HepG2 (cell line): ENCODE results near the gene DHCR7. TPM values are rescaled to one million over a fixed set of nuclear protein-coding genes. Genes with fewer than 3 reads are reported as not detected.

Experiments
- ATAC-seq: fragments of 200-7000 bp; cut with Tn5 transposase; 3 replicates; pipeline ENCODE4 v1.9.1; 2020; ENCODE audit warnings: mild to moderate bottlenecking, moderate library complexity
- BruUV-seq: library from RNA; stranded (reverse); fragments of 400-500 nt; replicated peaks from 2 replicates; lab custom pipeline; 2021; lab: Mats Ljungman, UMichigan
- CTCF ChIA-PET: fragments of 300-600 bp; formaldehyde crosslinking; extraction: SDS; loops from one replicate; lab custom pipeline; 2021; ENCODE audit warnings: low total read pairs, inconsistent platforms, low intra/inter-chr PET ratio; lab: Yijun Ruan, JAX
- POLR2A ChIA-PET: fragments of 350-600 bp; sonication (Branson Sonifier 250); formaldehyde crosslinking; loops from one replicate; lab custom pipeline; 2020; ENCODE audit warnings: antibody characterized with exemption, inconsistent platforms; lab: Yijun Ruan, JAX
- DNase-seq: peaks from one replicate; pipeline ENCODE4 v3.0.0-alpha.2; 2015; ENCODE audit warnings: low spot score
- FAIRE-seq: peaks from 3 replicates; lab custom pipeline; 2011; peaks lifted over from hg19 to GRCh38; lab: Jason Lieb, UNC
- H2AFZ ChIP-seq: one replicate; pipeline ENCODE4 v1.6.1; 2011; ENCODE audit warnings: low read length, inconsistent platforms
- H3K27ac ChIP-seq: fragments of 300-600 bp; 3 replicates; pipeline ENCODE4 v1.8.0; 2011; ENCODE audit warnings: mixed run types, mild to moderate bottlenecking, mixed read lengths, low read length, inconsistent platforms; ENCODE audit not compliant: insufficient read depth; ENCODE audit errors: extremely low read length
- H3K27me3 ChIP-seq, 2 experiments: fragments of 200-600 bp in 1 of 2; 2 replicates in 1 of 2; 3 replicates in 1 of 2; pipeline versions ENCODE4 v1.6.0 to v1.8.0; 2011; ENCODE audit warnings: low read length in 2 of 2, mild to moderate bottlenecking in 2 of 2, moderate library complexity in 2 of 2, inconsistent platforms in 1 of 2; ENCODE audit not compliant: insufficient read depth in 2 of 2, control insufficient read depth in 1 of 2
- H3K36me3 ChIP-seq, 2 experiments: fragments of 200-600 bp in 1 of 2; replicated peaks in 1 of 2; 2 replicates in 1 of 2; 3 replicates in 1 of 2; pipeline versions ENCODE4 v1.5.1 to v1.8.0; 2011; ENCODE audit warnings: low read length in 2 of 2, inconsistent platforms in 1 of 2; ENCODE audit not compliant: insufficient read depth in 2 of 2, control insufficient read depth in 1 of 2
- H3K4me1 ChIP-seq: 2 replicates; pipeline ENCODE4 v1.5.1; 2012; ENCODE audit warnings: low read length, inconsistent platforms; ENCODE audit not compliant: insufficient read depth
- H3K4me2 ChIP-seq: 2 replicates; pipeline ENCODE4 v1.6.0; 2011; ENCODE audit warnings: low read depth, low read length, inconsistent platforms
- H3K4me3 ChIP-seq, 3 experiments: fragments of 200-600 bp in 1 of 3; sonication (generic), shearing (Covaris generic) in 1 of 3; replicated peaks in 1 of 3; 2 replicates each; pipeline ENCODE4 v1.5.1; 2011 to 2016; ENCODE audit warnings: low read length in 3 of 3, inconsistent platforms in 2 of 3, low read depth in 2 of 3, mild to moderate bottlenecking in 2 of 3, control low read depth in 1 of 3, mixed read lengths in 1 of 3; ENCODE audit not compliant: insufficient read depth in 1 of 3
- H3K79me2 ChIP-seq: one replicate; pipeline ENCODE4 v1.6.1; 2011; ENCODE audit warnings: low read length, inconsistent platforms; ENCODE audit not compliant: insufficient read depth
- H3K9ac ChIP-seq: 2 replicates; pipeline ENCODE4 v1.6.0; 2011; ENCODE audit warnings: mild to moderate bottlenecking, low read depth, low read length, inconsistent platforms; ENCODE audit not compliant: insufficient read depth
- H3K9me3 ChIP-seq: 2 replicates; pipeline ENCODE4 v1.5.1; 2012; ENCODE audit warnings: mild to moderate bottlenecking, low read length
- H4K20me1 ChIP-seq: 2 replicates; pipeline ENCODE4 v1.6.0; 2011; ENCODE audit warnings: inconsistent platforms, mild to moderate bottlenecking, low read length, moderate library complexity; ENCODE audit not compliant: insufficient read depth
- FIP1L1 ChIP-seq: fragments of 200-400 bp; formaldehyde crosslinking; IDR thresholded peaks from 2 replicates; pipeline ENCODE4 v1.6.1; 2018; ENCODE audit warnings: low read depth, mild to moderate bottlenecking, low read length, moderate library complexity, borderline replicate concordance; ENCODE audit not compliant: insufficient read depth
- GATAD2A ChIP-seq: IDR thresholded peaks from 2 replicates; pipeline ENCODE4 v1.6.1; 2016
- MIER3 ChIP-seq: IDR thresholded peaks from 2 replicates; pipeline ENCODE4 v1.6.1; 2016; ENCODE audit warnings: missing compliant biosample characterization, borderline replicate concordance
- NKX3-1 ChIP-seq: sonication (generic); formaldehyde crosslinking; IDR thresholded peaks from 2 replicates; pipeline ENCODE4 v1.5.0; 2020; ENCODE audit warnings: missing genetic modification reagents
- PHF8 ChIP-seq: sonication (generic); formaldehyde crosslinking; IDR thresholded peaks from 2 replicates; pipeline ENCODE4 v1.5.0; 2020; ENCODE audit warnings: missing genetic modification reagents
- ZMYM3 ChIP-seq: sonication (generic); formaldehyde crosslinking; IDR thresholded peaks from 2 replicates; pipeline ENCODE4 v1.5.1; 2020; ENCODE audit warnings: mild to moderate bottlenecking, missing genetic modification reagents
- ZNF629 ChIP-seq: sonication (generic); formaldehyde crosslinking; conservative IDR thresholded peaks from 2 replicates; pipeline ENCODE4 v1.5.0; 2020; ENCODE audit warnings: missing genetic modification reagents
- ZNF761 ChIP-seq: sonication (generic); formaldehyde crosslinking; conservative IDR thresholded peaks from 2 replicates; pipeline ENCODE4 v1.4.0; 2020; ENCODE audit warnings: mild to moderate bottlenecking, missing genetic modification reagents
- WGBS: methylation state at CpG from one replicate; pipeline ENCODE4 v1.1.6; 2017; ENCODE audit warnings: low lambda C conversion rate; 5-methylcytosine and 5-hydroxymethylcytosine counted together
- in situ Hi-C: cut with HindIII; loops from 2 replicates; pipeline ENCODE4 v1.10.0; 2017; ENCODE audit warnings: low pct_unique_long_range_greater_than_20kb; ENCODE audit not compliant: extremely low pct_ligation_motif_present
- intact Hi-C: fragments of 100-400 bp; cut with micrococcal nuclease; formaldehyde crosslinking; loops from one replicate; pipeline ENCODE4 v1.10.0; 2022; ENCODE audit not compliant: unreplicated experiment
- polyA plus RNA-seq, 8 experiments: library from polyadenylated mRNA; depleted of rRNA in 3 of 8; stranded (reverse) in 7 of 8; unstranded in 1 of 8; fragments of >200 nt; fragmentation: Illumina TruSeq in 4 of 8; extraction: Trizol in 4 of 8; gene quantifications; 2 replicates each; pipeline versions ENCODE4 v1.2.1 to v1.2.3, GENCODE V29; 2011 to 2016; ENCODE audit warnings: low read depth in 4 of 8, missing spikeins in 1 of 8, mixed read lengths in 1 of 8; ENCODE audit not compliant: insufficient read depth in 1 of 8
- total RNA-seq, 5 experiments: library from RNA; depleted of rRNA; stranded (reverse); fragments of >200 nt; fragmentation: Illumina TruSeq; extraction: Trizol; gene quantifications; 2 replicates each; pipeline ENCODE4 v1.2.3, GENCODE V29; 2016; ENCODE audit warnings: low read depth in 1 of 5
- TF ChIP-seq, protein P1 (sequence below): sonication (generic); formaldehyde crosslinking; conservative IDR thresholded peaks from 2 replicates; pipeline ENCODE4 v1.5.0; 2020; ENCODE audit warnings: missing genetic modification reagents
- TF ChIP-seq, protein P2 (sequence below): sonication (generic); formaldehyde crosslinking; IDR thresholded peaks from 2 replicates; pipeline ENCODE4 v1.4.0; 2020; ENCODE audit warnings: low read depth, mild to moderate bottlenecking, missing genetic modification reagents

The DHCR7 gene
- total and polyA plus RNA-seq, 2 of the 13 experiments (the other 11 are each of a cell fraction or from before 2014, with no cell fraction given): 96.0 to 143 TPM

DNA sequence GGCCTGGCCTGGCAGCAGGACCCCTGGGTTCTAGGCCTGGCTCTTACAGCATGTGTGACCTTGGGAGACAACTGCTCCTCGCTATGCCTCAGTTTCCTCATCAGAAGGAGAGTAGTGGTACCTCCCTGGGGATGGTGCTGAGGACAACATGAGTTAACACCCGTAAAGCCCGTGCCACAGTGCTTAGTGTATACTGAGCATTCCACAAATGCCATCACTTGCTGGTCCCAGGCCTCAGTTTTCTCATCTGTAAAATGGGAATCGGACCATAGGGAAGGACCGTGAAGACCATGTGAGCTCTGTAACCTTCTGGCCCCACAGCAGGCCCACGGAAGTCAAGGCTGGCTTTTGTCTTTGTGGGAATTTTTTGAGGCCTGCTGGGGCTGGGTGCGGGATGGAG, 52.4 kb downstream of the DHCR7 start:
- intact Hi-C loops (no loop called here), in situ Hi-C loops (no loop called here)
- Histone ChIP-seq H3K4me2 (no peak overlapping the region), H3K36me3 (no peaks in the 10 kb centered on the region), H3K27ac (no peak overlapping the region), H3K9me3 (no peaks in the 10 kb centered on the region), H2AFZ (no peak overlapping the region), H3K4me1 (peaks cover 32% of the 10 kb centered on the region), H3K4me3 (no peak overlapping the region), H4K20me1 (no peaks in the 10 kb centered on the region; the same call in 1 of the 2 replicates), H3K9ac (no peak overlapping the region), H3K27me3 (peaks cover 3 to 67% of the 10 kb centered on the region in 2 experiments), H3K79me2 (no peaks in the 10 kb centered on the region)
- POLR2A ChIA-PET: no interaction called here
- DNase-seq (no peak), ATAC-seq (no peak), FAIRE-seq (no peak)
- 42% methylated on average over 5 of the region's 7 CpGs for WGBS
- no TSS peak for BruUV-seq
- TF ChIP-seq FIP1L1 (no peak), ZNF629 (peak; percentile 89), ZMYM3 (peak; percentile 67)
- CTCF ChIA-PET: no interaction called here

DNA sequence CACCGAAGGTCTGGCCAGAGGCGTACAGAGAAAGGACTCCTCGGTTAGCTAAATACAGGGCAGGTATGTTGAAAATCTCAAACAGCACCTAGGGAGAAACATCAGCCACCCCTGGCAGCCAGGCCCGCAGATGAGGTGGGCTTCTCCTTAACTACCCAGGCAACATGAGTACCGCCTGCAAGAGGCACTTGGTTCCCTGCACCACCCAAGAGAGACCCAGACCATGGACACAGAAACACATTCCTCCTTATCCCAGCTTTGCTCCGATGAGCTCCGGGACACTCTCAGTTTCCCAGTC, 53.0 kb downstream of the DHCR7 start:
- Histone ChIP-seq H3K4me1 (peaks cover 32% of the 10 kb centered on the region), H3K9ac (no peak overlapping the region), H3K27ac (no peak overlapping the region), H3K27me3 (peaks cover 3 to 68% of the 10 kb centered on the region in 2 experiments), H3K9me3 (no peaks in the 10 kb centered on the region), H2AFZ (no peak overlapping the region), H3K4me3 (no peak overlapping the region), H3K79me2 (no peaks in the 10 kb centered on the region), H3K4me2 (no peak overlapping the region), H4K20me1 (no peaks in the 10 kb centered on the region; the same call in 1 of the 2 replicates), H3K36me3 (no peaks in the 10 kb centered on the region)
- intact Hi-C loops (no loop called here), in situ Hi-C loops (no loop called here)
- WGBS: 43% methylated on average over 4 of the region's 7 CpGs
- DNase-seq: no peak
- POLR2A ChIA-PET: no interaction called here
- TF ChIP-seq, protein P1, sequence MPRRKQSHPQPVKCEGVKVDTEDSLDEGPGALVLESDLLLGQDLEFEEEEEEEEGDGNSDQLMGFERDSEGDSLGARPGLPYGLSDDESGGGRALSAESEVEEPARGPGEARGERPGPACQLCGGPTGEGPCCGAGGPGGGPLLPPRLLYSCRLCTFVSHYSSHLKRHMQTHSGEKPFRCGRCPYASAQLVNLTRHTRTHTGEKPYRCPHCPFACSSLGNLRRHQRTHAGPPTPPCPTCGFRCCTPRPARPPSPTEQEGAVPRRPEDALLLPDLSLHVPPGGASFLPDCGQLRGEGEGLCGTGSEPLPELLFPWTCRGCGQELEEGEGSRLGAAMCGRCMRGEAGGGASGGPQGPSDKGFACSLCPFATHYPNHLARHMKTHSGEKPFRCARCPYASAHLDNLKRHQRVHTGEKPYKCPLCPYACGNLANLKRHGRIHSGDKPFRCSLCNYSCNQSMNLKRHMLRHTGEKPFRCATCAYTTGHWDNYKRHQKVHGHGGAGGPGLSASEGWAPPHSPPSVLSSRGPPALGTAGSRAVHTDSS (CRISPR knock-in tag): no peak
- TF ChIP-seq, protein P2, sequence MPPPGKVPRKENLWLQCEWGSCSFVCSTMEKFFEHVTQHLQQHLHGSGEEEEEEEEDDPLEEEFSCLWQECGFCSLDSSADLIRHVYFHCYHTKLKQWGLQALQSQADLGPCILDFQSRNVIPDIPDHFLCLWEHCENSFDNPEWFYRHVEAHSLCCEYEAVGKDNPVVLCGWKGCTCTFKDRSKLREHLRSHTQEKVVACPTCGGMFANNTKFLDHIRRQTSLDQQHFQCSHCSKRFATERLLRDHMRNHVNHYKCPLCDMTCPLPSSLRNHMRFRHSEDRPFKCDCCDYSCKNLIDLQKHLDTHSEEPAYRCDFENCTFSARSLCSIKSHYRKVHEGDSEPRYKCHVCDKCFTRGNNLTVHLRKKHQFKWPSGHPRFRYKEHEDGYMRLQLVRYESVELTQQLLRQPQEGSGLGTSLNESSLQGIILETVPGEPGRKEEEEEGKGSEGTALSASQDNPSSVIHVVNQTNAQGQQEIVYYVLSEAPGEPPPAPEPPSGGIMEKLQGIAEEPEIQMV (CRISPR knock-in tag): no peak
- TF ChIP-seq MIER3 (CRISPR knock-in tag): no peak
- TF ChIP-seq ZNF761 (CRISPR knock-in tag): no peak
- TF ChIP-seq GATAD2A: no peak
- no peak for TF ChIP-seq PHF8 (CRISPR knock-in tag)
- TF ChIP-seq NKX3-1 (CRISPR knock-in tag): no peak
- CTCF ChIA-PET: no interaction called here
- FAIRE-seq: no peak
- BruUV-seq: no TSS peak
- no peak for ATAC-seq
